C4-2B (cell line): Measurements from ENCODE around the gene KLRG1.

Experiments used
- H3K27ac ChIP-seq: fragments of 450-650 bp; 2 replicates; pipeline ENCODE4 v1.5.1; 2017
- CTCF ChIP-seq: fragments of 450-650 bp; conservative IDR thresholded peaks from 2 replicates; pipeline ENCODE4 v1.5.1; 2017; ENCODE audit warnings: mild to moderate bottlenecking
- ZFX ChIP-seq: fragments of 450-650 bp; IDR thresholded peaks from 2 replicates; pipeline ENCODE4 v1.6.1; 2017

Gene KLRG1

GRCh38 chr12:8996682-8997405 is 7.5 kb downstream of the KLRG1 start:
- TF ChIP-seq ZFX (no peak), CTCF (no peak)
- H3K27ac ChIP-seq, result no peak overlapping the region

- no peak overlapping the region for H3K27ac ChIP-seq
- TF ChIP-seq ZFX (no peak), CTCF (no peak)
These were observed 11.9 kb downstream of the KLRG1 start for GRCh38 chr12:9001233-9001632.

- H3K27ac ChIP-seq, result no peak overlapping the region
- TF ChIP-seq ZFX (no peak), CTCF (no peak)
These were observed 13.0 kb downstream of the KLRG1 start for GRCh38 chr12:9002335-9002734.

- H3K27ac ChIP-seq, result no peak overlapping the region
- TF ChIP-seq CTCF (no peak), ZFX (no peak)
These were observed 33.2 kb downstream of the KLRG1 start for GRCh38 chr12:9022592-9022991.

GRCh38 chr12:9024512-9024911 is 35.2 kb downstream of the KLRG1 start:
- H3K27ac ChIP-seq, result no peak overlapping the region
- no peak for TF ChIP-seq ZFX
- TF ChIP-seq CTCF, result no peak

GRCh38 chr12:9027161-9028059 is 38.1 kb downstream of the KLRG1 start:
- no peak for TF ChIP-seq ZFX
- no peak for TF ChIP-seq CTCF
- no peak overlapping the region for H3K27ac ChIP-seq

- TF ChIP-seq ZFX (no peak), CTCF (no peak)
- H3K27ac ChIP-seq, result no peak overlapping the region
These were observed 41.4 kb downstream of the KLRG1 start for GRCh38 chr12:9030776-9031175.
